HG02642 (cell line): ENCODE data around the gene CERS1.

Experiments
- ATAC-seq: cut with Tn5 transposase; IDR thresholded peaks from one replicate; pipeline ENCODE4 v1.9.1; 2021; ENCODE audit warnings: mild to moderate bottlenecking; ENCODE audit not compliant: unreplicated experiment, poor library complexity

Gene CERS1

DNA sequence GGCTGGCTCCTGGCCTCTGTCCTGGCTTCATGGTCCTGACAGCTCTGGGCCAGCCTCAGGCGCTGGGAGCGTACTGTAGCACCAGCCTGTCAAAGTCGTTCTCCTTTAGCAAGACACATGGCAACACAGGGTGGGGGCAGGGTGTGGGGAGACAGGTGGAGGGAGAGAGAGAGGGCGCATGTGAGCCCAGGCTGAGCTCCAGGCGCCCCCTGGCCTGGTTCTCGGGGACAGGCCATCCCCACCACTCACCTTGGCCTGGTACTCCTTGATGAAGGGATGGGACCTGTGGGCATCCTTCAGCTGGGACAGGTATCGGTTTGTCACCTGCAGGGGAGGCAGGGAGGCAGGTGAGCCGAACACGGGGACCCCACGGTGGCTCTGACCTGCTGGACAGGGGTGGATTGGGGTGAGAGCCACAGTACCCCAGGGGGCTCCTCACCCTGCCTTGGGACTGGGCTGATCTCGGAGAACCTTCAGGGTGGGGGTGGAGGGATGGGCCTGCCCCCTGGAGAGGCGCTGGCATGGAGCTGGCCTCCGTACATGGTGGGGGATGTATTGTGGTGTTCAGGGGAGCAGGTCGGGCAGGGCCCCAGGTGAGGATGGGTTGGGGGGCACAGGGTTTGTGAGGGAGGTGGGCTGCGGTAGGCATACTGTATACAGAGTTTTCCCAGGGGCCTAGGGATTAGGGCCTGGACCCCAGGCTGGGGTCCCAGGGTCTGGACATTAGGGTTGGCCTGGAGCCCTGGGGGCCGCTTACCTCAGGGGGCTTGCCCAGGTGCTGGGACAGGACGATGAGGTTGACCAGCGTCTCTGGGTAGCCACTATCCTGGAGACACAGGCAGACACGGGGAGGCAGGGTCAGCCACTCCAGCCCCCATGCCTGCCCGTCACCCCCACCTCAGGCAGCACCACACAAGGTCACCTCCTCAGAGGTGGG, 3.9 kb upstream of the CERS1 start:
- no peak for ATAC-seq

DNA sequence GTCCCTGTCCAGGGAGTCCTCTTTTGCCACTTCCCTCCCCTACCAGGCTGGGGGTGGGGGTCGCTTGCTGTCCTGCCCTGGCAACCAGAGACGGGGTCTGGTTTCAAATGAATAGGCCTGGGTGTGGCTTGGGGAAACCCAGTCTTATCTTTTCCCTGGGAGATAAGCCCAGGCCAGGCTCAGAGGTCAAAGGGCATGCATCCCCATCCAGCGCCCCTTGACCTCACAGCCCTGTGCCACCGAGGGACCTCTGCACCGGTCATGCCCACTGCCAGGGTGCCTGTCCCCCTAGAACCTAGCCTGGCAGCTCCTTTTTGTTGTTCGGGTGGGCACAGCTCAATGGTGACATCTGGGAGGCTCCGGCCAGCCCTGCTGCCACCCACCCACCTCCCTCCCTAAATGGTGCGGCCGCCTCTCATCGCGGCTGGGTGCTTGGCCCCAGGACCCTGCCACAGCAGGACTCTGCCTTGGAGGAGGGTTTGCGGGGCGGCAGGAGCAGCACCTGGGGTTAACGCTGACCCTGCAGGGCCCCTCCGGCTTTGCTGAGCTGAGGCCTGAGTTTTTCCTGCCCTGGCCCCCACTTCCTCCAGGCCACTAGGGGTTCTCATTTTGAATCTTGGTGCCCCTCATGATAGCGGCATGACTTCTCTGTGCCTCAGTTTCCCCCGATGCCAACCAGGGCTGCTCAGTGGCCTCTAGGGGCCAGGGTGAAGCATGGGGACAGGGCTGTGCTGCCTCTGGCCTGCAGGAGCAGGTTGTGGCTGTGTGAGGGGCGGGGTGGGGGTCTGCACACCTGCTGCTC, 2.9 kb upstream of the CERS1 start:
- ATAC-seq: no peak

DNA sequence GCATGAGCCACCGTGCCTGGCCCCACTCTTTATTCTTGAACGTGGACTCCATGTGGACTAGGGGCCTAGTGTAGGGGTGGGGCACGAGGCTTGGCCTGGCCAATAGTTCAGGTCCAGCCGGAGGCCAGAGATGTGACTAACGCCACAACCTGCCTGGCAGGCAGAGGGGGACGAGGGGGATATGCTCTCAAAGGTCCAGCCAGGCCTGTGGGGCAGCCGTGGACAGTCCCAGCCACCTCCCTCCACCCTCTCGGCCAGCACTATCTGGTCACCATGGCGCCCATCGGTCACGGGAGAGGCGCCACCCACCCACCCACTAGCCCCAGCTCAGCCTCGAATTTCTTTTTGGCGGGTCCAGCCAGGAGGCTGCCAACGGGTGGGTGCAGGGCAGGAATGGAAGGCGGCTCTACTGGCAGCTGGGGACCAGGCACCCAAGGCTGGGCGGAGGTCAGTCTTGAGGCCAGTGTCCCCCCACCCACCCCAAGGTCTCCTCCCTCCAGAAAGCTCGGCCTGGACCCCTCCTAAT, 2.2 kb upstream of the CERS1 start:
- no peak for ATAC-seq

DNA sequence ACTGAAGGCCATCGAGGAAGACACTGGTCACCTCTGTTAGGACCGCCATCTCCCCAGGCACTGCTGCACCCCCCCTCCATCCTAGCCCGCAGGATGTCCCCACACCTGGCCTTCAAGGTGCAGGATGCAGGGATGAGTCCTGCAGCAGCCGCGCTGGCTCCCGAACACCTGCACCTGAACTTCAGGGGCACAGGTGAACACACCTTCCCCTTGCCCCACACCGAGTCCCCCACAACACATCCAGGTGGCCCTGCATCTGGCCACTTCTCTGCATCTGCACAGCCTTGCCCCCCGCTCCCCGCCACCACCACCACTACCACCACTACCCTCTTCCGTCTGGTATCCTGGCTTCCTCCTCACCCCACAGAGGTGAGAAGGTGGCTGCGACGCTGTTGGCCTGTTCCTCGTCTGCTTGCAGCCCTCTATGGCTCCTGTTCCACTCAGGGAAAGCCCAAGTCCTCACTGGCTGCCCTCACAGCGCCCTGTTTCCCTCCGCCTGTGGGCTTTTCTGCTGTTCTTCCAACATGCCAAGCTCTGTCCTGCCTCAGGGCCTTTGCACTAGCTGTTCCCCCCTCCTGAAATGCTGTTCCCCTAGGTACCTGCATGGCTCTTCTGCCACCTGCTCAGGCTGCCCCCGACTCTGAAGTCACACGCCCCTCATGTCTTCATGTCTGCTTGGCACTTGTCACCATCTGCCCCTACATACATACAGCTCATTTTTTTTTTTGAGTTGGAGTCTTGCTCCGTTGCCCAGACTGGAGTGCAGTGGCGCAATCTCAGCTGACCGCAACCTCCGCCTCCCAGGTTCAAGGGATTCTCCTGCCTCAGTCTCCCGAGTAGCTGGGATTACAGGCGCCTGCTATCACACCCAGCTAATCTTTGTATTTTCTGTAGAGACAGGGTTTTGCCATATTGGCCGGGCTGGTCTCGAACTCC, 1.4 kb upstream of the CERS1 start:
- no peak for ATAC-seq

DNA sequence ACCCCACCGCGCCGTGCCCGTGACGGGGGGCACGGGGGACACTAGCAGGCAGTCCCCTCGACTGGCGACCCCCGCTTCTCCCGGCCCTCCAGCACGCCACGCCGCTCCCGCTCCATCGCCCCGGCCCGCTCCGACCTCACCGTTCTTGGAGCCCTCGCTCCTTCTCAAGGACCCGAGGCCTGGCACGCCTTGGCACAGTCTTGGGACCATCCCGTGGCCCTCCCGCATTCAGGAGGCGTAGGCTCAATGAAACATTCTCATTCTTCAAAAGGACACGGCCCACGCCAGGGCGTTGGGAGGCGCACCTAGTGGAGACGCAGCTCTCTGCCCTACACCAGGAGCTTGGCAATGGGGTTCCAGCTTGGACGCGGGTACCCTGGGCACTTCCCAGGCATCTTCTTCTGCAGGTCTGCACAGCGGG, 473 bp upstream of the CERS1 start:
- no peak for ATAC-seq

DNA sequence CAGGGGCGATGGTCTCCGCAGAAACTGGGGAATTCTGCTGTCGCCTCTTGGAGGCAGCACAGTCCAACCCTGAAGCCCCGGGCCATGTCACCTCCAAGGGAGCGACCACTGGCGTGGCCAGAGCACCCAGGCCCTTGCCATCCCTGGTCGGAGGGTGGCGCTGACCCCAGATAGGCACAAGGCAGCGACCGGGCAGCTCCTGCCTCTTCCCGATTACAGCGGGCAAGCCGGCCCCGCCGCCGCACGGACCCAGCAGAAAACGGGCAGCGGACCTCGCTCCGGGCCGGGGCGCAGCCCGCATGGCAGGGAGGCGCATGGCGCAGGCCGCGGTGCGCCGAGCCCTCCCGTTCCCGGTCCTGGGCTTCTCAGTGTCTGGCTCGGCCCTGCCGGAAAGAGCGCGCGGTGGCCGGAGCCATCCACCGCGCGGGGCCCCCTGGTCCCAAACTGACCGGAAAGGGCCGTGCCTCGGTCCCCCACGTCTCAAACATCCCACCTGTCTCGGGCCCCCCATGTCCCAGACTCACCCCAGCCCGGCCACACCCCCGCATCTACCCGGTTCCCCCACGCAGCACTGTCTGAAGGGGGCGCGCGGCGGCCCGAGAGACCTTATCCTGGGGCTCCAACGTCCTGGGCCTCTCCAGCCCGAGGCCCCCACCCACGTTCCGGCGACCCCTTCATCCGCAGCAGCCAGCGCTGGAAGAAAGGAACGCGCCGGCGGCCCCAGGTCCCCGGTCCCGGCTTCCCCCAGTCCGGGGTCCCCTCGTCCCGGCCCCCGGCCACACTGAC, 727 bp downstream of the CERS1 start:
- ATAC-seq: no peak

DNA sequence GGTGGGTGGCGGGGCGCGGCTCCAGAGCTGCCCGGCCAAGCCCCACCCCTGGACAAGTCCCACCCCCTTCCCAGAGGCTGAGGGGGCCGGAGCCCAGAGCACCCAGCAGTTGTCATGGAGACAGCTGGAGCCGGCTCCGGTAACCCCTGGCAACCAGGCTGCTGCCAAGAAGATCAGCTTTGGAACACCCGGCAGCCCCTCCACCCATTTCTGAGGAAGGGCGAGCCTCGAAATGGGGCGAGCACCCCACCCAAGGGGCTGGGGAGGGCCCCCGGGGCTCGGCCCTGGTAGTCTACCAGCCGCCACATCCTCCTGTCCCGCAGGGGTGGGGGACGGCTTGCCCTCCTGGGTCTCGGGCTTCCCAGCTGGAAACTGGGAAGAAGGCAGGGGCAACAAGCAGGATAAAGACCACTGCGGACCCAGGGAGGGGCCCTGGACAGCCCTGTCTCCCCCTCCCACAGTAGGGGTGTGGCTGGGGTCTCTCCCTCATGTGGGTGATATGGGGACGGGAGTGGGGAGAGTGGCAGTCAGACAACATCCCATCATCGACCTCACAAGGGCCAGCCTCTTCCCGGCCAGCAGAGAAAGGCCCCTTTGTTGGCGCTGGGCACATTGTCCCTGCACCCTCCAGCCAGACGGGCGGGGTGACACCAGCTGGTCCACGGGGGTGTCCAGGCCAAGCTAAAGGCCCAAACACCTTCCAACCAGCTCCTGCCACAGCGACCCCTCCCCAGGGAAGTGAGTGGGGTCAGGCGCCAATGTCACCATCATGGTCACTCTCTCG, 1.5 kb downstream of the CERS1 start:
- no peak for ATAC-seq

DNA sequence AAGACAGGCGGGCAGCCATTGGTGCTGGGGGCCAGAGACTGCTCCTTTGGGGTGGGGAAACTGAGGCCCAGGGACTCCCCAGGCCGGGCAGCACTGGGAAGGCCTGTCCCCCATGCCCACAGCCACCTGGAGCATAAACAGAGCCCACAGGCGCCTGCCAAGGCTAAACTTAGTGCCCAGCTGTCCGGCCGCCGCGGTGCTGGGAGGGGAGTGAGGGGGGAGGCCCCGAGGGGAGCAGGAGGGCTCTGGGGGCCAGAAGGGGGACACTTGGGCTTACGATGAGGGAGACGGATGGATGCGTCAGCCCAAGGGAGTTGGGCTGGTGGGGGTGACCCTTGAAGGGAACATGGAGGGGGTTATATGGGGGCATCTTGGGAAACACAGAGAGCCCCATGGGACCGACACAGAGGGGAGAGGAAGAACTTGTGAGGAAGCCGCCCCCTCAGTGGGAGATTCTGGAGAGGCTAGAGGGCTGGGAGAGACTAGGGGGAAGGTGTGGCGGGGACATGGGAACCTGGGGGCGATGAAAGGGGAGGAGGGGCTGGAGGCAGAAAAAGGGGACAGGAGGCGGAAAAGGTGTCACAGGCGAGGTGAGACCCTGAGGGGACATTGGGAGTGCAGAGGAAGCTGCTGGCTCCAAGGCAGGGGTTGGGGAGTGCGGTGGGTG, 2.2 kb downstream of the CERS1 start:
- ATAC-seq: no peak

DNA sequence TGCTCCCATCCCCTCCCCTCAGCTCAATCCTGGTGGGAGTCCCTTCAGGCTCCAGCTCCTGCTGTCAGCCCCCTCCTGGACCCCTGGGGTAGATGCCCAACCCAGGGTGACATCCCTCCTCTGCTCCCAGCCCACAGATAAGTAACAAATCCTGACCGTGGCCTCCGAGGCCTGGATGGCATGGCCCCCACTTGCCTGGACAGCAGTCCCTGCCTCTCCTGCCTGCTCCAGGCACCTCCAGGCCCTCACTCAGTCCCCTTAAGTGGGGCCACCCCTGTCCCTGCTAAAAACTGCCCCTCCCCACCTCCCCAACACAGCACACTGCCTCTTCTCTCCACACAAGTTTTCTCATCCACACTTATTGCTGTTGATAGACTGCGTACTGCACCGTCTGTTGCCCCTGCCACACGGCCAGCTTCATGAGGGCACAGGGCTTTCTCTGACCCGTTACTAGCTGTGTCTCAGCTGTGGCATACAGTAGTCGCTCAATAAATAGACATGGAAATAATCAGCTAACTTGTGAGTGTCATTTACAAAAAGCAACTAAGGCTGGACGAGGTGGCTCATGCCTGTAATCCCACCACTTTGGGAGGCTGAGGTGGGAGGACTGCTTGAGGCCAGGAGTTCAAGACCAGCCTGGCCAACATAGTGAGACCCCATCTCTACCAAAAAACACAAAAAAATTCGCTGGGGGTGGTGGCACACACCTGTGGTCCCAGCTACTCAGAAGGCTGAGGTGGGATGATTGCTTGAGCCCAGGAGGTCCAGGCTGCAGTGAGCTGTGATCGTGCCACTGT, 5.8 kb downstream of the CERS1 start:
- ATAC-seq: no peak

DNA sequence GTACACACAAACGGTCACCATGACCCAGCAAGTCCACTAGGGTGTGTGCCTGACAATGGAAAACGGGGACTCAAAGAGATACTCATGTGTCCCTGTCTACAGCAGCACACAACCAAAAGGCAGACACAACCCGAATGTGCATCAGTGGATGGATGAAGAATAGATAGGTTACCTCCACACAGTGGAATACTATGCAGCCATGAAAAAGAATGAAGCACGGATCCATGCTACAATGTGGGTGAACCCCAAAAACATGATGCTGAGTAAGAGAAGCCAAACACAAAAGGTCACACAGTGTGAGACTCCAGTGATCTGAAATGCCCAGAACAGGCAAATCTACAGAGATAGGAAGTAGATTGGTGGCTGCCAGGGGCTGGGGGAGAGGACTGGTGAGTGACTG, 9.0 kb downstream of the CERS1 start:
- no peak for ATAC-seq

DNA sequence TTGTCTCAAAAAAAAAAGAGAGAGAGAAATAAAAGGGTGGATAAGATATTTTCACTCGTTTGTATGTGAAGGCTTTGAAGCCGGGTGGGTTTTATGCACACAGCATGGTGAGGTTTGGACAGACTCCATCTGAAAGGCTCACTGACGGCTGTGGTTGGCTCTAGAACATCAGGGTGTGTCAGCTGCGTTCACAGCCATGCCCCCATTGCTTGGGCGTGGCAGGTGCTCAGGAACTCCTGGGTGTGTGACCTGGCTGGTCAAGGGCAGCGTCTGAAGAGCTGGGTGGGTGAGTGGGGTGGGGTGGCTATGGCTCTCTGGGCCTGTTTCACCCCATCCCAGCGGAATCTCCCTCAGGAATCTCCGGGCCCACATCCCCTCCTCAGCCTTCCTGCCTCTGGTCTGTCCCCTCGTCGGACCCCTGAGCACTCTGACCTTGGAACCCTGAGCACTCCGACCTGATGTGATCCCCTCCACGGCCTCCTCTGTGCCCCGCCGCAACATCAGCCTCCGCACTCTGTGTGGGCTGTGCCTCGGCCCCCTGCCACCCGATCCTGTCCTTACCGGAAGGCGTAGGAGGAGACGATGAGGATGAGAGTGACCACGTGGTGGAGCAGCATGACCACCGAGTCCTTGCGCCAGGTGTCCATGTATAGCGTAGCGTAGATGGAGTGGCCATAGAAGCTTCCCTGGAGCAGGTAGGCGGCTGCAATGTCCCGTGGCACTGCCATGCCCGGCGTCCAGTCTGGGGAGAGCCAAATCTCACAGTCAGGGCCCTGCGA, 12.2 kb downstream of the CERS1 start:
- ATAC-seq: no peak

DNA sequence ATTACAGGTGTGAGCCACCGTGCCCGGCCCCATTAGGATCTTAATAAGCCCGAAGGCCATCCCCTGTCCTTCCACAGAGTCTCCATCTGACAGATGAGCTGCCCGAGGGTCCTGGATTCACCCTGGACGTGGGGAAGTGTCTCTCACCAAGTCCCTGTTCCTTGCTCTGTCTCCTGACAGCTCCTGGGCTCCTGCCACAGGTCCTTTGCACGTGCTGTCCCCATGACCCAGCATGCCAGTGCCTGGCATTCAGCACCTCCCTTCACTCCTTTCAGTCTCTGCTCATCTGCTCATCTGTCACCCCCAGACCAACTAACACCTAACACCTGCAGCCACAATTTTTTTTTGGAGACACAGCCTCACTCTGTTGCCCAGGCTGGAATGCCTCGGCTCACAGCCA, 14.5 kb downstream of the CERS1 start:
- ATAC-seq: no peak

DNA sequence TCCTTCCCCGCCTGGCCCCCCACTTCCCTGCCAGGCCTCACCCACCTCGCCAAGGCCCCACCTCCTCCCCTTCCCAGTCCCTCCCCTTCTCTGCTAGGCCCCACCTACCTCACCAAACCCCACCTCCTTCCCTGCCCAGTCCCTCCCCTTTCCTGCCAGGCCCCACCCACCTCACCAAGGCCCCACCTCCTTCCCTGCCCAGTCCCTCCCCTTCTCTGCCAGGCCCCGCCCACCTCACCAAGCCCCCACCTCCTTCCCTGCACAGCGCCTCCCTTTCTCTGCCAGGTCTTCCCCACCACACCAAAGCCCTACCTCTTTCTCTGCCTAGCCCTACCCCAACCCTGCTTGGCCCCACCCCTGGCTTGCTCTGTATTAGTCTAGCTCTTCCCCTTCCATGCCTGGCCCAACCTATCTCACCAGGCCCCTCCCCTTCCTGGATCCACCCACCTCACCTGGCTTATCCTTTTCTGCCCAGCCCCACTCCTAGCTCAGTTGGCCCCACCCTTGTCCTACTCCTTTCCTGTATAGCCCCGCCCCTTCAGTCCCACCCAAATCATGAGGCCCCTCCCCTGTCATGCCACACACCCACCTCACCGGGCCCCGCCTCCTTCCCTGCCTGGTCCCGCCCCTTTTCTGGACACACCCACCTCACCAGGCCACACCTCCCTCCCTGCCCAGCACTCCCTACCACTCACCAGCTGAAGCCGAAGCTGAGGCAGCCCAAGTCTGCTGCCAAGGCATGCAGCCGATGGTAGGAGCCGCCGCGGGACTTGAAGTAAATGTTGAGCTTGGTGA, 16.2 kb downstream of the CERS1 start:
- no peak for ATAC-seq

DNA sequence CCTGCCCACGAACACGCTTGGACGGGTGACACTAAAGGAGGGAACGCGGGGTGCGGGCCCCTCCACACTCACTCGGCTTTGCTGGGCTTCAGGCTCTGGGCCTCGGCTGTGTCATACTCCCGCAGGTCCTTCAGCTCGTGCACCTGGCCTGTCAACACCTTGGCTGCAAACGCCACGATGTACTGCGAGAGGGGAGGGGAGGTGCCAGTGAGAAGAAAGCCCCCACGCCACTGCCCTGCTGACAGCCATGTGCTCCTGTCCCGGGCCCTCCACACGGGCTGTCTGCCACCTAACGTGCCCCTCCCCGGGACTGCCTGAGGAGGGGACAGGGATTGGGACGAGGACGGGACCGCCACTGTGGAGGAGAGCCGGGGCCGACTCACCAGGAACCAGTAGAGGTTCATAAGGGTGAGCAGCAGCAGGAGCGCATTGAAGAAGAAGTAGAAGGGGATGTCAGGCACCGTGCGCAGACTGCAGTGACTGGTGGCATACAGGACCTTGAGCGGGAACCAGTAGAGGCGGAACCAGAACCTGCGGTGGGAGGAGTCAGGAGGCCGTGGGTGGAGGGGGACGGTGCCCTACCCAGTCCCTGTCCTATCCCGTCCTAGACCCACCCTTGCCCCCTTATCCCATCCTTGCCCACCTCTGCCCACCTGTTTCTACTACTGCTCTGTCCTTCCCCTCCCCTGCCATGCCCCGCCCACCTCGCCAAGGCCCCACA, 16.9 kb downstream of the CERS1 start:
- ATAC-seq: no peak
